Neural progenitor cell (in vitro differentiated cells): ENCODE data around the gene BRD3. TPM values are rescaled to one million over a fixed set of nuclear protein-coding genes. Genes with fewer than 3 reads are reported as not detected.

Experiments used
- DNase-seq: peaks from one replicate; pipeline ENCODE4 v3.0.0-alpha.2; 2016; ENCODE audit warnings: low spot score
- H2AFZ ChIP-seq: fragments of 200-600 bp; sonication (generic); replicated peaks from 2 replicates; pipeline ENCODE4 v1.6.1; 2016; ENCODE audit warnings: antibody characterized with exemption
- H3F3A ChIP-seq: fragments of 200-600 bp; sonication (generic); 2 replicates; pipeline ENCODE4 v1.6.1; 2016; ENCODE audit warnings: antibody characterized with exemption, low read depth
- H3K27ac ChIP-seq: fragments of 200-600 bp; sonication (generic); 2 replicates; pipeline ENCODE4 v1.5.1; 2016; ENCODE audit warnings: mild to moderate bottlenecking
- H3K27me3 ChIP-seq: fragments of 200-600 bp; sonication (generic); 2 replicates; pipeline ENCODE4 v1.6.1; 2016; ENCODE audit warnings: mild to moderate bottlenecking, moderate library complexity
- H3K36me3 ChIP-seq: fragments of 200-600 bp; sonication (generic); 2 replicates; pipeline ENCODE4 v1.5.1; 2016
- H3K4me1 ChIP-seq: fragments of 200-600 bp; sonication (generic); 2 replicates; pipeline ENCODE4 v1.6.1; 2016; ENCODE audit warnings: mixed run types
- H3K4me2 ChIP-seq: fragments of 200-600 bp; sonication (generic); 2 replicates; pipeline ENCODE4 v1.6.1; 2016
- H3K4me3 ChIP-seq: fragments of 200-600 bp; sonication (generic); 2 replicates; pipeline ENCODE4 v1.5.1; 2016
- H3K79me2 ChIP-seq: fragments of 200-600 bp; sonication (generic); 2 replicates; pipeline ENCODE4 v1.6.1; 2016; ENCODE audit warnings: low read depth
- H3K9ac ChIP-seq: fragments of 200-600 bp; sonication (generic); 2 replicates; pipeline ENCODE4 v1.6.1; 2016
- H3K9me3 ChIP-seq: fragments of 200-600 bp; sonication (generic); 2 replicates; pipeline ENCODE4 v1.5.1; 2016; ENCODE audit warnings: low read depth
- H4K20me1 ChIP-seq: fragments of 200-600 bp; sonication (generic); 2 replicates; pipeline ENCODE4 v1.6.1; 2016; ENCODE audit warnings: low read depth
- H3K27ac Mint-ChIP-seq: 3 replicates; pipeline ENCODE4 v1.8.0; 2021; ENCODE audit warnings: mixed read lengths
- H3K27me3 Mint-ChIP-seq: 2 replicates; pipeline ENCODE4 v1.8.0; 2022; ENCODE audit warnings: low read depth, mild to moderate bottlenecking, inconsistent platforms, moderate library complexity, mixed read lengths; ENCODE audit not compliant: insufficient read depth
- H3K36me3 Mint-ChIP-seq: 3 replicates; pipeline ENCODE4 v1.8.0; 2021; ENCODE audit warnings: mixed read lengths
- H3K4me1 Mint-ChIP-seq: 3 replicates; pipeline ENCODE4 v1.8.0; 2021; ENCODE audit warnings: mixed read lengths
- H3K4me3 Mint-ChIP-seq: 3 replicates; pipeline ENCODE4 v1.8.0; 2021; ENCODE audit warnings: mild to moderate bottlenecking, moderate library complexity, mixed read lengths
- H3K9me3 Mint-ChIP-seq: 3 replicates; pipeline ENCODE4 v1.8.0; 2020; ENCODE audit warnings: mixed read lengths
- EZH2 ChIP-seq: fragments of 200-600 bp; sonication (generic); IDR thresholded peaks from 2 replicates; pipeline ENCODE4 v1.6.1; 2017; ENCODE audit warnings: antibody characterized with exemption, mild to moderate bottlenecking, moderate library complexity
- EZH2phosphoT487 ChIP-seq: fragments of 200-600 bp; sonication (generic); IDR thresholded peaks from 2 replicates; pipeline ENCODE4 v1.6.1; 2017; ENCODE audit warnings: antibody characterized with exemption
- total RNA-seq: library from RNA; depleted of rRNA; stranded (reverse); fragments of >200 nt; gene quantifications from 2 replicates; pipeline ENCODE4 v1.2.3, GENCODE V29; 2015; ENCODE audit warnings: low replicate concordance
- TF ChIP-seq, protein P1 (sequence below): fragments of 200-600 bp; sonication (generic); IDR thresholded peaks from 2 replicates; pipeline ENCODE4 v1.5.1; 2017; ENCODE audit warnings: antibody characterized with exemption, mild to moderate bottlenecking

The BRD3 gene
- total RNA-seq, 1 donor from 2014 or later: 14.8 TPM

DNA sequence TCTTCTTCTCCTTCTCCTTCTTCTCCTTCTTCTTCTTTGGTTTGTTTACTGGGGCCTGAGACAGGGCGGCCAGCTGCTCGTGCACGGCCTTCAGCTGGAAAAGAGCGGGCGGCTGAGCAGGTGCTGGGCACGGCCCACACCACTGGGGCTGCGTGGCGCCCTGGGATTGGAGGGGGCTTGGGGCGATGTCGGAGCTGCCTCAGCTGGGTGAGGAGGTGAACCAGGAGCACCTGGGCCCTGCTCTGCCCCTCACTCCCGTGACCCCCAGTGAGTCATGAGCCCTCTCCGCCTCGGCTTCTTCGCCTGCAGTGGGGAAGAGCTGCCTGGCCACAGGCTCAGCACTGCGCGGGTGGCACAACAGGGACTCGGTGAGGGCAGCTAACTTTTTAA, 27.7 kb downstream of the BRD3 start:
- peaks cover 6% of the 10 kb centered on the region for H3K9me3 Mint-ChIP-seq
- TF ChIP-seq, protein P1, sequence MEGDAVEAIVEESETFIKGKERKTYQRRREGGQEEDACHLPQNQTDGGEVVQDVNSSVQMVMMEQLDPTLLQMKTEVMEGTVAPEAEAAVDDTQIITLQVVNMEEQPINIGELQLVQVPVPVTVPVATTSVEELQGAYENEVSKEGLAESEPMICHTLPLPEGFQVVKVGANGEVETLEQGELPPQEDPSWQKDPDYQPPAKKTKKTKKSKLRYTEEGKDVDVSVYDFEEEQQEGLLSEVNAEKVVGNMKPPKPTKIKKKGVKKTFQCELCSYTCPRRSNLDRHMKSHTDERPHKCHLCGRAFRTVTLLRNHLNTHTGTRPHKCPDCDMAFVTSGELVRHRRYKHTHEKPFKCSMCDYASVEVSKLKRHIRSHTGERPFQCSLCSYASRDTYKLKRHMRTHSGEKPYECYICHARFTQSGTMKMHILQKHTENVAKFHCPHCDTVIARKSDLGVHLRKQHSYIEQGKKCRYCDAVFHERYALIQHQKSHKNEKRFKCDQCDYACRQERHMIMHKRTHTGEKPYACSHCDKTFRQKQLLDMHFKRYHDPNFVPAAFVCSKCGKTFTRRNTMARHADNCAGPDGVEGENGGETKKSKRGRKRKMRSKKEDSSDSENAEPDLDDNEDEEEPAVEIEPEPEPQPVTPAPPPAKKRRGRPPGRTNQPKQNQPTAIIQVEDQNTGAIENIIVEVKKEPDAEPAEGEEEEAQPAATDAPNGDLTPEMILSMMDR: no peak
- no peak for TF ChIP-seq EZH2
- TF ChIP-seq EZH2phosphoT487: no peak
- H3K27ac Mint-ChIP-seq: no peak overlapping the region
- Histone ChIP-seq H3K27me3 (no peaks in the 10 kb centered on the region), H3K4me2 (no peak overlapping the region), H3K27ac (no peak overlapping the region), H3K36me3 (peaks cover 10% of the 10 kb centered on the region), H2AFZ (no peak overlapping the region), H3F3A (no peaks in the 10 kb centered on the region), H4K20me1 (peaks cover 22% of the 10 kb centered on the region), H3K9me3 (no peaks in the 10 kb centered on the region), H3K4me1 (no peaks in the 10 kb centered on the region), H3K4me3 (no peak overlapping the region), H3K79me2 (no peaks in the 10 kb centered on the region), H3K9ac (no peak overlapping the region)
- H3K36me3 Mint-ChIP-seq: peaks cover 44% of the 10 kb centered on the region
- H3K4me3 Mint-ChIP-seq: no peak overlapping the region
- DNase-seq: no peak
- peaks cover 4% of the 10 kb centered on the region for H3K27me3 Mint-ChIP-seq
- no peaks in the 10 kb centered on the region for H3K4me1 Mint-ChIP-seq

DNA sequence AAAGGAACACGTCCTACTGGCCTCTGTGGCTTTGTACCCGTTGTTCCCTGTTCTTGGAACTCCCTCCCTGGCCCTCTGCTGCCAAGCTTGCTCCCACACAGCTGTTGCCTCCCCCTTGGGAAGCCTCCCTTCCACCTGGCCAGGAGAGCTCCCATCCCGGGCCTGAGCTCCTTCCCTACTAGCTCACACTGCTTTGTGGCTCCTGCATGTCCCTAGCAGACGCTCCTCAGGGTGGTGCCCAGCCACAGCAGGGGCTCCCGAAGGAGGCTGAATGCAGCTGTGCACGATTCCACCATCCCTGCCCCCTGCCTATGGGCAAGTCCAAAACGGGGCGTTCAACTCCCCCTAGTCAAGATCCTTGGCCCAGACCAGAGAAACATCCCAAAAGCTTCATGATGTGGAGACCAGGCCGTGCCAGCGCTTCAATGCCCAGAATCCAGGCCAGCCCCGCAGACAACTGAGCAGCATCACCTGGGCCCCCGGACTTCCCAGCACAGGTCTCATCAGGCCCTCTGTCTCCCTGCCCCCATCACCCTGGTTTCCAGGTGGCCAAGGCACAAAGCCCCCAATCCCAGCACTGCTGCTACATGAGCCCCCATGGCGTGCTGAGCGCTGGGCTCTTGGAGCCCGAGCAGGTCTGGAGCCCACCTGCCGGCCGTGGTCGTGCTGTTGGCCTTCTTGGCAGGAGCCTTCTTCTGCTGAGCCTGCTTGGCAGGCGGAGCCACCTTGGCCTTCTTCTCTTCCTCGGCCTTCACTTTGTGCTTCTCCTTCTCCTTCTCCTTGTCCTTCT, 28.2 kb downstream of the BRD3 start:
- Histone ChIP-seq H3K79me2 (no peaks in the 10 kb centered on the region), H2AFZ (no peak overlapping the region), H3K4me1 (no peaks in the 10 kb centered on the region), H3K9ac (no peak overlapping the region), H3K4me2 (no peak overlapping the region), H3K27me3 (no peaks in the 10 kb centered on the region), H3K27ac (no peak overlapping the region), H4K20me1 (peaks cover 20% of the 10 kb centered on the region), H3F3A (no peaks in the 10 kb centered on the region), H3K36me3 (peaks cover 10% of the 10 kb centered on the region), H3K9me3 (no peaks in the 10 kb centered on the region), H3K4me3 (no peak overlapping the region)
- Mint-ChIP-seq H3K4me3 (no peak overlapping the region), H3K27ac (no peak overlapping the region), H3K36me3 (peaks cover 42% of the 10 kb centered on the region), H3K4me1 (no peaks in the 10 kb centered on the region), H3K27me3 (peaks cover 4% of the 10 kb centered on the region), H3K9me3 (peaks cover 6% of the 10 kb centered on the region)
- DNase-seq: no peak
- no peak for TF ChIP-seq EZH2phosphoT487
- TF ChIP-seq, protein P1: no peak
- TF ChIP-seq EZH2: no peak

DNA sequence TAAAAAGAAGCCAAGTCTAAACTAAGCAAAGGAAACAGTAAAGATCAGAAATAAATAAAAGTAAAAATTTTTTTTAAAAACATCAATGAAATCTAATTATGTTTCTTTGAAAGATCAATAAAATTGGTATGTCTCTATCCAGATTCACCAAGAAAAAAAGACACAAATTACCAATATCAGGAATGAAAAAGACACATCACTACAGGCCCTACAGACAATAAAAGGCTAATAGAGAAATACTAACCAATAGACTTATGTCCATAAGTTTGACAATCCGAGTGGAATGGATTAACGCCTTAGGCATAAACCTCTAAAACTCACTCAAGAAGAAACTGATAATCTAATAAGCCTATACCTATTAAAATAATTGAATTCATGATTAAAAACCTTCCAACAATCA, 30.2 kb downstream of the BRD3 start:
- H3K9me3 Mint-ChIP-seq: peaks cover 6% of the 10 kb centered on the region
- no peak overlapping the region for H3K9ac ChIP-seq
- H3K79me2 ChIP-seq: no peaks in the 10 kb centered on the region
- no peak overlapping the region for H3K4me2 ChIP-seq
- peaks cover 10% of the 10 kb centered on the region for H3K36me3 ChIP-seq
- TF ChIP-seq EZH2phosphoT487: no peak
- TF ChIP-seq, protein P1: no peak
- TF ChIP-seq EZH2: no peak
- H3F3A ChIP-seq: no peaks in the 10 kb centered on the region
- no peak for DNase-seq
- H3K4me3 ChIP-seq: no peak overlapping the region
- no peak overlapping the region for H2AFZ ChIP-seq
- no peaks in the 10 kb centered on the region for H3K4me1 Mint-ChIP-seq
- H3K9me3 ChIP-seq: no peaks in the 10 kb centered on the region
- no peak overlapping the region for H3K27ac Mint-ChIP-seq
- H3K27me3 Mint-ChIP-seq: peaks cover 4% of the 10 kb centered on the region
- peaks cover 5% of the 10 kb centered on the region for H4K20me1 ChIP-seq
- no peaks in the 10 kb centered on the region for H3K27me3 ChIP-seq
- no peak overlapping the region for H3K27ac ChIP-seq
- no peak overlapping the region for H3K4me3 Mint-ChIP-seq
- H3K36me3 Mint-ChIP-seq: peaks cover 44% of the 10 kb centered on the region
- no peaks in the 10 kb centered on the region for H3K4me1 ChIP-seq
